ENCODE data around the gene MGME1. TPM values are rescaled to one million over a fixed set of nuclear protein-coding genes. Genes with fewer than 3 reads are reported as not detected.

The MGME1 gene
- total and polyA plus RNA-seq, 9 of the 15 experiments (the other 6 are each of a cell fraction or from before 2014, with no cell fraction given): 13.4 to 45.1 (median 30.6) TPM

DNA sequence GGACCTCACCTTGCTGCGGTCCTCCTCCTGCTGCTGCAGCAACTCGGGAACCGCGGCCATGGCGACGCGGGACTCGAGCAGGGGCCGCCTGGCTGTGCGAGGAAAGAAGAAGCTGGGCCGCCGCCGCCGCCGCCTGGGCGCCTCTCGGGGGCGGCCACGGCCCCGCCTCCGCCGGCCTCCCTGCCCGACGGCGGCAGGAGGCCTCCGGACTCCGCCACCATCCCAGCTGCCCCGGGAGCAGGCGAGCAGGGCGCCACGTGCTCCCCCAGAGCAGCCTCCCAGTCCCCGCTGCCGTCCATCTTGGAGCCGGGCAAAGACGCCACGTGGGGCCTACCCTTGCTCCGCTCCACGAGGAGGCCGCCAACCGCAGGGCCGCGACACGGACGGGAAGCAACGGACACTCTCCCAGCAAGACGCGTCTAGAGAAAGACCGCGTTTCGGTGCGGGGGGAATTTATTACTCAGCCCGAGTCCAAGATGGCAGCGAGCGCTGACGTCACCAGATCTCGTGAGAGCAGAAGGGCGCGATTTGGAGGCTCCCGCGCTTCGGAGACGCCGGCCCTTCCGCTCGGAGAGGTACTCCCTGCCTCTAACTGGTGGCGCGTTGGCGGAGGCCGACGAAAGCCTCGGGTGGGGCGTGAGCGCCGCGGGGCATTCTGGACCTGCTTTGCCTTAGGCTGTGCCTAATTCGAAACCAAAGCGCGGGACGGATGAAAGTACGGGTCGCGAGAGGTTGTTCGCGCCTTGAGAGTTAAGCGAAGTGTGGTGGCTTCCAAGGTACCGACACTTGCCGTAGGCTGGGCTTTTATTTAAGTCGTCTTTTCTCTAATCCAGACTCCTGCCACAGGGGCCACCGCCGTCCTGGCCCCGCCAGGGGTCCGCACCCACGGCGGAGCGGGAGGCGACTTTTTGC lies at the start of gene MGME1, which contains the start of gene SNX5 (continued):
- TF ChIP-seq, protein P1, sequence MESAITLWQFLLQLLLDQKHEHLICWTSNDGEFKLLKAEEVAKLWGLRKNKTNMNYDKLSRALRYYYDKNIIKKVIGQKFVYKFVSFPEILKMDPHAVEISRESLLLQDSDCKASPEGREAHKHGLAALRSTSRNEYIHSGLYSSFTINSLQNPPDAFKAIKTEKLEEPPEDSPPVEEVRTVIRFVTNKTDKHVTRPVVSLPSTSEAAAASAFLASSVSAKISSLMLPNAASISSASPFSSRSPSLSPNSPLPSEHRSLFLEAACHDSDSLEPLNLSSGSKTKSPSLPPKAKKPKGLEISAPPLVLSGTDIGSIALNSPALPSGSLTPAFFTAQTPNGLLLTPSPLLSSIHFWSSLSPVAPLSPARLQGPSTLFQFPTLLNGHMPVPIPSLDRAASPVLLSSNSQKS (CRISPR knock-in tag; IDR thresholded peaks at IDR 0.05): no peak
- no peak for TF ChIP-seq CBX5 (IDR thresholded peaks at IDR 0.05; ENCODE audit: borderline replicate concordance, low read depth)
- no peak for TF ChIP-seq CBX8 (IDR thresholded peaks at IDR 0.05; ENCODE audit: borderline replicate concordance, extremely low read depth, low read depth, low read length, poor library complexity, severe bottlenecking)
- TF ChIP-seq ZSCAN29 (IDR thresholded peaks at IDR 0.05): no peak
- no peak for TF ChIP-seq GATAD2B (IDR thresholded peaks at IDR 0.05; ENCODE audit: borderline replicate concordance)
- TF ChIP-seq, protein P2, sequence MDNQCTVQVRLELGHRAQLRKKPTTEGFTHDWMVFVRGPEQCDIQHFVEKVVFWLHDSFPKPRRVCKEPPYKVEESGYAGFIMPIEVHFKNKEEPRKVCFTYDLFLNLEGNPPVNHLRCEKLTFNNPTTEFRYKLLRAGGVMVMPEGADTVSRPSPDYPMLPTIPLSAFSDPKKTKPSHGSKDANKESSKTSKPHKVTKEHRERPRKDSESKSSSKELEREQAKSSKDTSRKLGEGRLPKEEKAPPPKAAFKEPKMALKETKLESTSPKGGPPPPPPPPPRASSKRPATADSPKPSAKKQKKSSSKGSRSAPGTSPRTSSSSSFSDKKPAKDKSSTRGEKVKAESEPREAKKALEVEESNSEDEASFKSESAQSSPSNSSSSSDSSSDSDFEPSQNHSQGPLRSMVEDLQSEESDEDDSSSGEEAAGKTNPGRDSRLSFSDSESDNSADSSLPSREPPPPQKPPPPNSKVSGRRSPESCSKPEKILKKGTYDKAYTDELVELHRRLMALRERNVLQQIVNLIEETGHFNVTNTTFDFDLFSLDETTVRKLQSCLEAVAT (IDR thresholded peaks at IDR 0.05): peak in 1 of 2 experiments; percentile 80; a peak in 2 of 4 replicates
- TF ChIP-seq PTBP1 (IDR thresholded peaks at IDR 0.05; ENCODE audit: low read depth, low read length): no peak
- no peak for TF ChIP-seq ZNF707 (CRISPR knock-in tag; conservative IDR thresholded peaks at IDR 0.05)
- TF ChIP-seq NR3C1 (CRISPR knock-in tag; IDR thresholded peaks at IDR 0.05): no peak
- TF ChIP-seq HNRNPH1 (optimal IDR thresholded peaks at IDR 0.05; ENCODE audit: low read depth, low read length): no peak
- TF ChIP-seq ZNF551 (CRISPR knock-in tag; IDR thresholded peaks at IDR 0.05): no peak
- TF ChIP-seq TRIM24 (IDR thresholded peaks at IDR 0.05): no peak
- TF ChIP-seq, protein P3, sequence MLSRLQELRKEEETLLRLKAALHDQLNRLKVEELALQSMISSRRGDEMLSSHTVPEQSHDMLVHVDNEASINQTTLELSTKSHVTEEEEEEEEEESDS (CRISPR knock-in tag; IDR thresholded peaks at IDR 0.05): no peak
- TF ChIP-seq KLF10 (CRISPR knock-in tag; IDR thresholded peaks at IDR 0.05): no peak
- TF ChIP-seq KLF6 (CRISPR knock-in tag; IDR thresholded peaks at IDR 0.05; ENCODE audit: borderline replicate concordance): no peak
- TF ChIP-seq, protein P4, sequence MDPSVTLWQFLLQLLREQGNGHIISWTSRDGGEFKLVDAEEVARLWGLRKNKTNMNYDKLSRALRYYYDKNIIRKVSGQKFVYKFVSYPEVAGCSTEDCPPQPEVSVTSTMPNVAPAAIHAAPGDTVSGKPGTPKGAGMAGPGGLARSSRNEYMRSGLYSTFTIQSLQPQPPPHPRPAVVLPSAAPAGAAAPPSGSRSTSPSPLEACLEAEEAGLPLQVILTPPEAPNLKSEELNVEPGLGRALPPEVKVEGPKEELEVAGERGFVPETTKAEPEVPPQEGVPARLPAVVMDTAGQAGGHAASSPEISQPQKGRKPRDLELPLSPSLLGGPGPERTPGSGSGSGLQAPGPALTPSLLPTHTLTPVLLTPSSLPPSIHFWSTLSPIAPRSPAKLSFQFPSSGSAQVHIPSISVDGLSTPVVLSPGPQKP (CRISPR knock-in tag; IDR thresholded peaks at IDR 0.05): no peak
- TF ChIP-seq NRF1 (conservative IDR thresholded peaks at IDR 0.05 in 1 of 2, IDR thresholded peaks at IDR 0.05 in 1 of 2): peak; percentile 71 to 76
- TF ChIP-seq ZNF583 (CRISPR knock-in tag; IDR thresholded peaks at IDR 0.05): no peak
- peak; percentile 44; the same call in 1 of the 2 replicates for TF ChIP-seq DIDO1 (tag; IDR thresholded peaks at IDR 0.05; ENCODE audit: low read depth)
- TF ChIP-seq U2AF2 (optimal IDR thresholded peaks at IDR 0.05; ENCODE audit: low read depth, low read length): no peak
- no peak for TF ChIP-seq ZNF324 (CRISPR knock-in tag; IDR thresholded peaks at IDR 0.05)
- no peak for TF ChIP-seq ZNF212 (CRISPR knock-in tag; IDR thresholded peaks at IDR 0.05)
- no peak for TF ChIP-seq ZNF431 (CRISPR knock-in tag; IDR thresholded peaks at IDR 0.05)
- no peak; the same call in none of the 2 replicates for TF ChIP-seq PML (IDR thresholded peaks at IDR 0.05; ENCODE audit: low read length)
- TF ChIP-seq ZBTB7A (IDR thresholded peaks at IDR 0.05; ENCODE audit: borderline replicate concordance, control insufficient read depth, low read depth, low read length): no peak
- TF ChIP-seq ZNF717 (CRISPR knock-in tag; IDR thresholded peaks at IDR 0.05): no peak
- no peak for TF ChIP-seq ZNF77 (CRISPR knock-in tag; IDR thresholded peaks at IDR 0.05)
- TF ChIP-seq LEF1 (IDR thresholded peaks at IDR 0.05): no peak
